ENCODE data around the gene RGS6. TPM values are rescaled to one million over a fixed set of nuclear protein-coding genes. Genes with fewer than 3 reads are reported as not detected.

The RGS6 gene
- total RNA-seq, 2 experiments from 2014 or later: not detected

DNA sequence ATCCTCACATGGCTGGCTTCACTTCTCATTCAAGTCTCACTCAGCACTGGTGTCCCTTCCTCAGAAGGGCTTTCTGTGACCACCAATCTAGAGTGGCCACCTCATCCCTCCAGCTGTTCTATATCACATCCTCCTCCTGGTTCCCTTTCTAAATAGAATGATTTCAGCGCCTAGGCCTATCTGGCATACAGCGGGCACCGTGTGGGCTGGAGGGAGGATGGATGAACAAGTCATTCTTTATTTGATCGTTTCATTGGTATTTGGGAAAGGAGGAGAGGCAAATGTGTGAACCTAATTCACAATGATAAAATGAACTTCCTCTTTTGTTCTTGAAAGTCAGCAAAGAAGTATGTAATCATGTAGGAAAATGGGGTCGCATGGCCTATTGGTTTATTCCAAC is 567.5 kb downstream of the RGS6 start:
- TF ChIP-seq, protein P1, sequence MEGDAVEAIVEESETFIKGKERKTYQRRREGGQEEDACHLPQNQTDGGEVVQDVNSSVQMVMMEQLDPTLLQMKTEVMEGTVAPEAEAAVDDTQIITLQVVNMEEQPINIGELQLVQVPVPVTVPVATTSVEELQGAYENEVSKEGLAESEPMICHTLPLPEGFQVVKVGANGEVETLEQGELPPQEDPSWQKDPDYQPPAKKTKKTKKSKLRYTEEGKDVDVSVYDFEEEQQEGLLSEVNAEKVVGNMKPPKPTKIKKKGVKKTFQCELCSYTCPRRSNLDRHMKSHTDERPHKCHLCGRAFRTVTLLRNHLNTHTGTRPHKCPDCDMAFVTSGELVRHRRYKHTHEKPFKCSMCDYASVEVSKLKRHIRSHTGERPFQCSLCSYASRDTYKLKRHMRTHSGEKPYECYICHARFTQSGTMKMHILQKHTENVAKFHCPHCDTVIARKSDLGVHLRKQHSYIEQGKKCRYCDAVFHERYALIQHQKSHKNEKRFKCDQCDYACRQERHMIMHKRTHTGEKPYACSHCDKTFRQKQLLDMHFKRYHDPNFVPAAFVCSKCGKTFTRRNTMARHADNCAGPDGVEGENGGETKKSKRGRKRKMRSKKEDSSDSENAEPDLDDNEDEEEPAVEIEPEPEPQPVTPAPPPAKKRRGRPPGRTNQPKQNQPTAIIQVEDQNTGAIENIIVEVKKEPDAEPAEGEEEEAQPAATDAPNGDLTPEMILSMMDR (conservative IDR thresholded peaks at IDR 0.05; ENCODE audit: low read length): no peak
- no peak for TF ChIP-seq EZH2phosphoT487 (IDR thresholded peaks at IDR 0.05; ENCODE audit: borderline replicate concordance, low read depth, low read length)
- no peaks in the 10 kb centered on the region for H3K9me3 ChIP-seq (ENCODE audit: low read length)
- no peak overlapping the region for H2AFZ ChIP-seq (ENCODE audit: low read length)
- BruUV-seq (replicated peaks): no TSS peak
- ChIA-PET CTCF (ENCODE audit: unreplicated experiment) (no interaction called here), POLR2A (no interaction called here)
- intact Hi-C loops (cut with micrococcal nuclease; ENCODE audit: unreplicated experiment): no loop called here
- H3K27ac ChIP-seq (ENCODE audit: low read depth, low read length, poor library complexity, severe bottlenecking): no peak overlapping the region
- H3K4me2 ChIP-seq (ENCODE audit: low read length): no peak overlapping the region
- no peaks in the 10 kb centered on the region for H3K4me1 ChIP-seq (ENCODE audit: insufficient read depth, low read length, poor library complexity, severe bottlenecking)
- no peak overlapping the region for H3K4me3 ChIP-seq (ENCODE audit: low read depth, low read length, poor library complexity, severe bottlenecking)
- DNase-seq (ENCODE audit: low spot score): no peak
- no peaks in the 10 kb centered on the region for H3K36me3 ChIP-seq (ENCODE audit: insufficient read depth, low read length)
- no peaks in the 10 kb centered on the region for H4K20me1 ChIP-seq (ENCODE audit: insufficient read depth, low read length)
- no peaks in the 10 kb centered on the region for H3K9me2 ChIP-seq (ENCODE audit: insufficient read depth, low read length)
- no peaks in the 10 kb centered on the region for H3K79me2 ChIP-seq (ENCODE audit: insufficient read depth, low read depth, low read length)

DNA sequence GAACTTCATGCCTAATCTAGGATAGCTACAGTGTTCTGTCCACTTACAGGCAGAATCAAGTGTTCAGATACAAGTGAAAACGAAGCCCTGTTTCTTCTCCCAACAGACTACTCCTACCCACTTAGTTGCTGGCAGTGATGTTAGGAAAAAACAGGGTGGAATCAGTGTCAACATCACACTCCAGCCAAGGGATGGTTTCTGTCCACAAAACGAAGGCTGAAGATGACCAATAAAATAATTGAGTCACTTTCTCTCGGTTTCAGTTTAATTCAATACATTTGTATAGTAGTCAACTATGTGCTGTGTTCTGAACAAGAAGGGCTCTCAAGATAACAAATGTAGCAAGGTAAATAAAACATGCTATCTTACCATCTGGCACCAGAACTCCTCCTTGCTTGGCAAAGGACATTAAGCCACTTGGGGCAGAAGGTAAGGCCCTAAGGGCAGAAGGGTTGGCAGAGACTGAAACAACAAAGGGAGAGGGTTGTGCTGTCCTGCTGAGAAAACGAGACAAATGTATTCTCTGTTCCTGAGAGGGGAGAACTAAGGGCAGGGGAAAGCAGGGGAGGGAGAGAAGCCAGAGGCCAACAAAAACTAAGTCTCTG is 568.1 kb downstream of the RGS6 start:
- POLR2A ChIA-PET: no interaction called here
- no TSS peak for BruUV-seq (replicated peaks)
- Histone ChIP-seq H2AFZ (ENCODE audit: low read length) (no peak overlapping the region), H3K27ac (ENCODE audit: low read depth, low read length, poor library complexity, severe bottlenecking) (no peak overlapping the region), H3K9me2 (ENCODE audit: insufficient read depth, low read length) (no peaks in the 10 kb centered on the region), H3K4me2 (ENCODE audit: low read length) (no peak overlapping the region), H3K4me1 (ENCODE audit: insufficient read depth, low read length, poor library complexity, severe bottlenecking) (no peaks in the 10 kb centered on the region), H3K9me3 (ENCODE audit: low read length) (no peaks in the 10 kb centered on the region), H4K20me1 (ENCODE audit: insufficient read depth, low read length) (no peaks in the 10 kb centered on the region), H3K79me2 (ENCODE audit: insufficient read depth, low read depth, low read length) (no peaks in the 10 kb centered on the region), H3K4me3 (ENCODE audit: low read depth, low read length, poor library complexity, severe bottlenecking) (no peak overlapping the region), H3K36me3 (ENCODE audit: insufficient read depth, low read length) (no peaks in the 10 kb centered on the region)
- intact Hi-C loops (cut with micrococcal nuclease; ENCODE audit: unreplicated experiment): no loop called here
- CTCF ChIA-PET (ENCODE audit: unreplicated experiment): no interaction called here
- no peak for DNase-seq (ENCODE audit: low spot score)
- TF ChIP-seq, protein P1 (conservative IDR thresholded peaks at IDR 0.05; ENCODE audit: low read length): no peak
- TF ChIP-seq EZH2phosphoT487 (IDR thresholded peaks at IDR 0.05; ENCODE audit: borderline replicate concordance, low read depth, low read length): no peak

DNA sequence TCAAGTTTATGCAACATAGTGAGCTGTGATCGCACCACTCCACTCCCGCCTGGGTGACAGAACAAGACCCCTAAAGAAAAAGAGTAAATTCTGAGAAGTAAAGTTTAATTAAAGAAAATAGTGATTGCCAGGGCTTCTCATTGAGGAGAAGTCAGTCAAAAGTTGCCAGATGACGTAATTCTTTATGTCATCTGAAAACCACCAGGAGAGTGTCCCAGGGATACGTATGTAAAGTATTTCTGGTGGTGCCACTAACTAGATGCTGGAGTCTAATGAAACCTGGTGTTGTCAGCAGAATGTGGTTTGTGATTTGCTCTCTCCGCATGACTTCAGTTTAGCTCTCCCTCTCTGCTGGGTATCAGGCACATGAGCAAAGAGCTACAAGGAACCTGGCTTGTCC is 569.2 kb downstream of the RGS6 start:
- no peaks in the 10 kb centered on the region for H3K36me3 ChIP-seq (ENCODE audit: insufficient read depth, low read length)
- no peaks in the 10 kb centered on the region for H3K9me2 ChIP-seq (ENCODE audit: insufficient read depth, low read length)
- no peak overlapping the region for H3K4me3 ChIP-seq (ENCODE audit: low read depth, low read length, poor library complexity, severe bottlenecking)
- POLR2A ChIA-PET: no interaction called here
- DNase-seq (ENCODE audit: low spot score): no peak
- no peak overlapping the region for H3K27ac ChIP-seq (ENCODE audit: low read depth, low read length, poor library complexity, severe bottlenecking)
- no TSS peak for BruUV-seq (replicated peaks)
- no peaks in the 10 kb centered on the region for H3K9me3 ChIP-seq (ENCODE audit: low read length)
- no peak overlapping the region for H3K4me2 ChIP-seq (ENCODE audit: low read length)
- H2AFZ ChIP-seq (ENCODE audit: low read length): no peak overlapping the region
- CTCF ChIA-PET (ENCODE audit: unreplicated experiment): no interaction called here
- no peaks in the 10 kb centered on the region for H4K20me1 ChIP-seq (ENCODE audit: insufficient read depth, low read length)
- intact Hi-C loops (cut with micrococcal nuclease; ENCODE audit: unreplicated experiment): no loop called here
- no peak for TF ChIP-seq EZH2phosphoT487 (IDR thresholded peaks at IDR 0.05; ENCODE audit: borderline replicate concordance, low read depth, low read length)
- TF ChIP-seq, protein P1 (conservative IDR thresholded peaks at IDR 0.05; ENCODE audit: low read length): no peak
- H3K79me2 ChIP-seq (ENCODE audit: insufficient read depth, low read depth, low read length): no peaks in the 10 kb centered on the region
- H3K4me1 ChIP-seq (ENCODE audit: insufficient read depth, low read length, poor library complexity, severe bottlenecking): no peaks in the 10 kb centered on the region

Measured in OCI-LY7 (cell line).